A549 treated with ZK216348 at 1 μM for 4 hours (cell line): ENCODE results near the gene MKRN2. TPM values are rescaled to one million over a fixed set of nuclear protein-coding genes. Genes with fewer than 3 reads are reported as not detected.

Experiments used
- total RNA-seq: library from RNA; stranded (reverse); fragments of 200-300 nt; extraction: Qiagen RNA extraction; gene quantifications from 5 replicates; pipeline ENCODE4 v1.2.3, GENCODE V29; 2022; ENCODE audit warnings: low read depth

Gene MKRN2
- 20.5 to 27.1 TPM (median 24.5 TPM) in 5 replicates for total RNA-seq

GRCh38 chr3:12556690-12557472, at the start of gene MKRN2:
Gene MKRN2 (plus strand): TSS chr3:12557087. CDS start chr3:12557151, 64 bp downstream.

GRCh38 chr3:12545473-12545791, 11.5 kb upstream of the MKRN2 start, which contains the start of gene MKRN2OS:
Gene MKRN2OS (minus strand): TSS chr3:12545499. CDS start chr3:12545464, 35 bp downstream.

Other genes with a start within 250 kb of the MKRN2 start
- gene TSEN2, start 72.6 kb upstream of the MKRN2 start, total RNA-seq: 17.2 to 20.9 TPM (median 18.7 TPM) in 5 replicates
- gene MKRN2OS, start 11.6 kb upstream of the MKRN2 start, total RNA-seq: not detected in 5 replicates
- gene RAF1, start 107.0 kb downstream of the MKRN2 start, total RNA-seq: 55.9 to 65.4 TPM (median 61.8 TPM) in 5 replicates
- gene TMEM40, start 202.2 kb downstream of the MKRN2 start, total RNA-seq: 0.12 to 0.81 TPM (median 0.40 TPM) in 4 of 5 replicates, not detected in the other
- 0.31 to 1.2 TPM (median 0.54 TPM) in 5 replicates for gene CAND2, start 239.6 kb downstream of the MKRN2 start, total RNA-seq